ENCODE results near the gene RASAL3. TPM values are rescaled to one million over a fixed set of nuclear protein-coding genes. Genes with fewer than 3 reads are reported as not detected.

RASAL3 gene
- total RNA-seq, 1 donor from 2014 or later, result not detected

GRCh38 chr19:15428956-15429824, 35.2 kb downstream of the RASAL3 start:
- Mint-ChIP-seq H3K4me3 (ENCODE audit: low read depth) (no peak overlapping the region), H3K9me3 (ENCODE audit: low read depth) (no peaks in the 10 kb centered on the region), H3K36me3 (ENCODE audit: insufficient read depth) (peaks cover 14% of the 10 kb centered on the region), H3K4me1 (ENCODE audit: low read depth) (peaks cover 19% of the 10 kb centered on the region), H3K27ac (no peak overlapping the region), H3K27me3 (no peaks in the 10 kb centered on the region)
- no peak for DNase-seq (ENCODE audit: low spot score, unreplicated experiment)
- no peak for TF ChIP-seq CTCF (IDR thresholded peaks at IDR 0.05; ENCODE audit: unreplicated experiment)

- H3K36me3 Mint-ChIP-seq (ENCODE audit: insufficient read depth), result peaks cover 21% of the 10 kb centered on the region
- no peaks in the 10 kb centered on the region for H3K9me3 Mint-ChIP-seq (ENCODE audit: low read depth)
- H3K27ac Mint-ChIP-seq, result no peak overlapping the region
- H3K4me1 Mint-ChIP-seq (ENCODE audit: low read depth), result peaks cover 14% of the 10 kb centered on the region
- no peaks in the 10 kb centered on the region for H3K27me3 Mint-ChIP-seq
- no peak for TF ChIP-seq CTCF (IDR thresholded peaks at IDR 0.05; ENCODE audit: unreplicated experiment)
- no peak for DNase-seq (ENCODE audit: low spot score, unreplicated experiment)
- no peak overlapping the region for H3K4me3 Mint-ChIP-seq (ENCODE audit: low read depth)
Observed at GRCh38 chr19:15427991-15428471, 36.3 kb downstream of the RASAL3 start.

- no peak for TF ChIP-seq CTCF (IDR thresholded peaks at IDR 0.05; ENCODE audit: unreplicated experiment)
- H3K27me3 Mint-ChIP-seq, result no peaks in the 10 kb centered on the region
- DNase-seq (ENCODE audit: low spot score, unreplicated experiment), result no peak
Observed at GRCh38 chr19:15427350-15427700, 37.0 kb downstream of the RASAL3 start.

GRCh38 chr19:15426485-15427349, 37.6 kb downstream of the RASAL3 start:
- Mint-ChIP-seq H3K36me3 (ENCODE audit: insufficient read depth) (peaks cover 30% of the 10 kb centered on the region), H3K9me3 (ENCODE audit: low read depth) (no peaks in the 10 kb centered on the region), H3K4me1 (ENCODE audit: low read depth) (peaks cover 11% of the 10 kb centered on the region), H3K27me3 (no peaks in the 10 kb centered on the region), H3K4me3 (ENCODE audit: low read depth) (no peak overlapping the region), H3K27ac (no peak overlapping the region)
- no peak for TF ChIP-seq CTCF (IDR thresholded peaks at IDR 0.05; ENCODE audit: unreplicated experiment)
- DNase-seq (ENCODE audit: low spot score, unreplicated experiment), result no peak

More at GRCh38 chr19:15427350-15427700, 37.0 kb downstream of the RASAL3 start:
- peaks cover 28% of the 10 kb centered on the region for H3K36me3 Mint-ChIP-seq (ENCODE audit: insufficient read depth)
- H3K4me1 Mint-ChIP-seq (ENCODE audit: low read depth), result peaks cover 13% of the 10 kb centered on the region
- no peak overlapping the region for H3K4me3 Mint-ChIP-seq (ENCODE audit: low read depth)
- H3K9me3 Mint-ChIP-seq (ENCODE audit: low read depth), result no peaks in the 10 kb centered on the region
- H3K27ac Mint-ChIP-seq, result no peak overlapping the region

GRCh38 chr19:15425321-15425950, 38.9 kb downstream of the RASAL3 start:
- Mint-ChIP-seq H3K9me3 (ENCODE audit: low read depth) (no peaks in the 10 kb centered on the region), H3K36me3 (ENCODE audit: insufficient read depth) (peaks cover 30% of the 10 kb centered on the region), H3K27me3 (no peaks in the 10 kb centered on the region), H3K27ac (no peak overlapping the region), H3K4me3 (ENCODE audit: low read depth) (no peak overlapping the region), H3K4me1 (ENCODE audit: low read depth) (peaks cover under 1% of the 10 kb centered on the region)
- DNase-seq (ENCODE audit: low spot score, unreplicated experiment), result no peak
- no peak for TF ChIP-seq CTCF (IDR thresholded peaks at IDR 0.05; ENCODE audit: unreplicated experiment)

Data from progenitor cell of endocrine pancreas (in vitro differentiated cells).